B cell (primary cell): ENCODE data around the gene C19orf73. TPM values are rescaled to one million over a fixed set of nuclear protein-coding genes. Genes with fewer than 3 reads are reported as not detected.

Experiments
- ATAC-seq: fragments of 200-7000 bp; cut with Tn5 transposase; one replicate; pipeline ENCODE4 v1.10.0; 2021; ENCODE audit warnings: low read depth, mild to moderate bottlenecking, moderate number of reproducible peaks, moderate library complexity
- CTCF ChIA-PET: fragments of 350-600 bp; sonication (Branson Sonifier 250); formaldehyde crosslinking; loops from one replicate; lab custom pipeline; 2021; ENCODE audit warnings: antibody characterized with exemption, inconsistent platforms; lab: Charles Lee
- POLR2A ChIA-PET: fragments of 350-600 bp; sonication (Branson Sonifier 250); formaldehyde crosslinking; loops from one replicate; lab custom pipeline; 2021; ENCODE audit warnings: antibody characterized with exemption; lab: Charles Lee
- DNase-seq: peaks from one replicate; pipeline ENCODE4 v3.0.0; 2013
- H2AFZ ChIP-seq: 2 replicates; pipeline ENCODE4 v1.6.1; 2012; ENCODE audit warnings: mild to moderate bottlenecking, low read depth, low read length; ENCODE audit not compliant: insufficient read depth, poor library complexity, severe bottlenecking
- H3K27ac ChIP-seq, 2 donors: 1 replicate in 1 of 2; 2 replicates in 1 of 2; pipeline ENCODE4 v1.5.1; 2012 to 2013; ENCODE audit warnings: low read length in 2 of 2, mild to moderate bottlenecking in 2 of 2, moderate library complexity in 1 of 2
- H3K27me3 ChIP-seq, 4 experiments: fragments of 200-600 bp in 1 of 4; sonication (generic) in 1 of 4; replicated peaks in 1 of 4; 1 replicate in 2 of 4; 2 replicates in 2 of 4; pipeline versions ENCODE4 v1.6.1 to v1.7.0; 2013 to 2016; ENCODE audit warnings: low read length in 3 of 4, mild to moderate bottlenecking in 2 of 4, mixed read lengths in 1 of 4, moderate library complexity in 1 of 4; ENCODE audit not compliant: insufficient read depth in 4 of 4, control insufficient read depth in 3 of 4; ENCODE audit errors: control extremely low read depth in 1 of 4
- H3K36me3 ChIP-seq, 2 experiments: replicated peaks in 1 of 2; 1 replicate in 1 of 2; 2 replicates in 1 of 2; pipeline versions ENCODE4 v1.6.1 to v1.7.1; 2013; ENCODE audit warnings: low read length in 1 of 2; ENCODE audit not compliant: insufficient read depth in 2 of 2, control insufficient read depth in 1 of 2; ENCODE audit errors: control extremely low read depth in 1 of 2, extremely low read depth in 1 of 2
- H3K4me1 ChIP-seq, 2 donors: fragments of 200-600 bp in 1 of 2; sonication (generic) in 1 of 2; 1 replicate in 1 of 2; 2 replicates in 1 of 2; pipeline versions ENCODE4 v1.5.1 to v1.6.1; 2013 to 2017; ENCODE audit warnings: low read length in 2 of 2; ENCODE audit not compliant: control insufficient read depth in 2 of 2, insufficient read depth in 2 of 2
- H3K4me2 ChIP-seq: replicated peaks from 2 replicates; pipeline ENCODE3; 2012; ENCODE audit warnings: mild to moderate bottlenecking, low read depth, low read length; ENCODE audit not compliant: poor library complexity, severe bottlenecking
- H3K4me3 ChIP-seq, 5 experiments: fragments of 200-600 bp in 1 of 5; sonication (generic) in 1 of 5; 1 replicate in 3 of 5; 2 replicates in 2 of 5; pipeline versions ENCODE4 v1.5.1 to v1.7.0; 2011 to 2016; ENCODE audit warnings: low read length in 4 of 5, mild to moderate bottlenecking in 4 of 5, low read depth in 2 of 5, control low read depth in 1 of 5, moderate library complexity in 1 of 5; ENCODE audit not compliant: insufficient read depth in 1 of 5; ENCODE audit errors: control extremely low read depth in 1 of 5, extremely low read depth in 1 of 5
- H3K79me2 ChIP-seq: fragments of 200-600 bp; sonication (generic); one replicate; pipeline ENCODE4 v1.6.0; 2016; ENCODE audit warnings: low read length; ENCODE audit not compliant: control insufficient read depth, insufficient read depth
- H3K9ac ChIP-seq: fragments of 200-600 bp; sonication (generic); 2 replicates; pipeline ENCODE4 v1.6.1; 2017; ENCODE audit warnings: mild to moderate bottlenecking, low read length, moderate library complexity
- H3K9me3 ChIP-seq, 3 donors: one replicate each; pipeline versions ENCODE4 v1.6.1 to v1.7.1; 2013; ENCODE audit warnings: low read length in 2 of 3; ENCODE audit not compliant: control insufficient read depth in 2 of 3, insufficient read depth in 1 of 3; ENCODE audit errors: control extremely low read depth in 1 of 3
- H4K20me1 ChIP-seq: 2 replicates; pipeline ENCODE4 v1.6.0; 2012; ENCODE audit warnings: mild to moderate bottlenecking, low read length; ENCODE audit not compliant: insufficient read depth, control insufficient read depth, poor library complexity, severe bottlenecking
- H3K27ac Mint-ChIP-seq: one replicate; pipeline ENCODE4 v1.8.0; 2021; ENCODE audit warnings: mixed read lengths
- H3K27me3 Mint-ChIP-seq: one replicate; pipeline ENCODE4 v1.8.0; 2021; ENCODE audit warnings: mixed read lengths
- H3K4me1 Mint-ChIP-seq: one replicate; pipeline ENCODE4 v1.8.0; 2021; ENCODE audit warnings: mixed read lengths
- H3K4me3 Mint-ChIP-seq: one replicate; pipeline ENCODE4 v1.8.0; 2021; ENCODE audit warnings: mixed read lengths
- H3K9me3 Mint-ChIP-seq: one replicate; pipeline ENCODE4 v1.8.0; 2022; ENCODE audit warnings: mixed read lengths; ENCODE audit not compliant: insufficient read depth
- CTCF ChIP-seq: fragments of 200-600 bp; IDR thresholded peaks from one replicate; pipeline ENCODE4 v1.8.0; 2022; ENCODE audit warnings: antibody characterized with exemption, mild to moderate bottlenecking
- EZH2 ChIP-seq: IDR thresholded peaks from 2 replicates; pipeline ENCODE4 v1.6.1; 2012; ENCODE audit warnings: borderline replicate concordance, low read depth, mild to moderate bottlenecking, moderate library complexity, low read length; ENCODE audit not compliant: insufficient read depth, poor library complexity, severe bottlenecking
- WGBS: methylation state at CpG from one replicate; pipeline ENCODE4 v1.1.5; 2013; ENCODE audit warnings: missing lambda C conversion rate; ENCODE audit not compliant: insufficient coverage; 5-methylcytosine and 5-hydroxymethylcytosine counted together
- intact Hi-C: fragments of 100-400 bp; cut with micrococcal nuclease; formaldehyde crosslinking; loops from one replicate; pipeline ENCODE4 v1.10.0; 2022
- polyA plus RNA-seq: library from polyadenylated mRNA; depleted of rRNA; stranded (reverse); fragments of >200 nt; gene quantifications from 2 replicates; pipeline ENCODE4 v1.2.3, GENCODE V29; 2012
- total RNA-seq, 2 donors: library from RNA; stranded (reverse); fragments of 120-200 nt in 1 of 2; gene quantifications; 1 replicate in 1 of 2; 2 replicates in 1 of 2; pipeline versions ENCODE4 v1.2.3 to v1.2.4, GENCODE V29; 2013 to 2022

The C19orf73 gene
- total and polyA plus RNA-seq, 2 donors (not counting 1 experiment from before 2014, with no cell fraction given), result 3.9 to 8.2 TPM

GRCh38 chr19:49073514-49074378 lies 45.2 kb downstream of the C19orf73 start:
- DNase-seq, result no peak
- Histone ChIP-seq H3K36me3 (no peaks in the 10 kb centered on the region), H3K27ac (no peak overlapping the region), H3K4me3 (no peak overlapping the region), H3K4me2 (no peak overlapping the region), H2AFZ (no peak overlapping the region), H3K9me3 (peaks cover 0 to 20% (median 0%) of the 10 kb centered on the region in 3 donors), H3K27me3 (peaks cover 0 to 57% (median 23%) of the 10 kb centered on the region in 4 experiments), H4K20me1 (no peaks in the 10 kb centered on the region), H3K79me2 (no peaks in the 10 kb centered on the region), H3K9ac (no peak overlapping the region), H3K4me1 (peaks cover 7 to 16% of the 10 kb centered on the region in 2 donors)
- intact Hi-C loops, result loop anchor here (2.0 kb wide), 1 partner anchor 125 kb away; no protein-coding TSS in a partner anchor
- ChIA-PET CTCF (interaction anchor here (0.7 to 2.3 kb wide), 7 partner anchors 54 to 762 kb away, joined by 3 to 11 read pairs (median 4); partner anchors contain the start of genes GYS1 and RUVBL2), POLR2A (interaction anchor here (0.7 kb wide), 1 partner anchor 9 kb away, joined by 6 read pairs; no protein-coding TSS in a partner anchor)
- no peak for ATAC-seq
- 77% methylated on average over 18 of the region's 23 CpGs for WGBS
- Mint-ChIP-seq H3K4me3 (peak overlapping the region; percentile 47), H3K27ac (no peak overlapping the region), H3K4me1 (peaks cover 11% of the 10 kb centered on the region), H3K9me3 (peaks cover 1% of the 10 kb centered on the region), H3K27me3 (peaks cover 53% of the 10 kb centered on the region)
- no peak for TF ChIP-seq EZH2
- TF ChIP-seq CTCF, result no peak
